H1 (cell line): ENCODE data around the gene ANK3. TPM values are rescaled to one million over a fixed set of nuclear protein-coding genes. Genes with fewer than 3 reads are reported as not detected.

Experiments
- CTCF ChIA-PET: fragments of 300-600 bp; sonication (Branson Sonifier 250); formaldehyde crosslinking; loops from one replicate; lab custom pipeline; 2021; ENCODE audit not compliant: partially characterized antibody; lab: Charles Lee
- POLR2A ChIA-PET: fragments of 300-600 bp; sonication (Branson Sonifier 250); formaldehyde crosslinking; loops from one replicate; lab custom pipeline; 2021; ENCODE audit warnings: inconsistent platforms; ENCODE audit not compliant: partially characterized antibody; lab: Charles Lee
- DNase-seq, 2 experiments: peaks; one replicate each; pipeline versions ENCODE4 v3.0.0 to v3.0.0-alpha.2; 2010 to 2022; ENCODE audit warnings: low spot score in 2 of 2, low read depth in 1 of 2, mixed read lengths in 1 of 2
- FAIRE-seq: peaks from 2 replicates; lab custom pipeline; 2011; peaks lifted over from hg19 to GRCh38; lab: Jason Lieb, UNC
- H2AFZ ChIP-seq: 2 replicates; pipeline ENCODE4 v1.8.1; 2012; ENCODE audit warnings: low read length, inconsistent platforms
- H2AK5ac ChIP-seq: 2 replicates; pipeline ENCODE4 v1.6.1; 2013; ENCODE audit warnings: low read depth, low read length
- H2BK120ac ChIP-seq: replicated peaks from 2 replicates; pipeline ENCODE3; 2013; ENCODE audit warnings: low read depth, low read length, inconsistent platforms
- H2BK12ac ChIP-seq: 2 replicates; pipeline ENCODE4 v1.6.1; 2013; ENCODE audit warnings: low read depth, low read length
- H2BK15ac ChIP-seq: 2 replicates; pipeline ENCODE4 v1.6.1; 2013; ENCODE audit warnings: low read length
- H2BK20ac ChIP-seq: 2 replicates; pipeline ENCODE4 v1.6.1; 2013; ENCODE audit warnings: low read length
- H2BK5ac ChIP-seq: 2 replicates; pipeline ENCODE4 v1.6.1; 2013; ENCODE audit warnings: low read depth, low read length
- H3K14ac ChIP-seq: 2 replicates; pipeline ENCODE4 v1.6.1; 2013; ENCODE audit warnings: inconsistent platforms; ENCODE audit not compliant: insufficient read length
- H3K18ac ChIP-seq: 2 replicates; pipeline ENCODE4 v1.6.1; 2013; ENCODE audit warnings: low read length; ENCODE audit errors: extremely low read depth
- H3K23ac ChIP-seq: 2 replicates; pipeline ENCODE4 v1.6.1; 2013; ENCODE audit warnings: inconsistent platforms; ENCODE audit not compliant: insufficient read length
- H3K23me2 ChIP-seq: 2 replicates; pipeline ENCODE4 v1.6.1; 2013; ENCODE audit warnings: low read depth, low read length
- H3K27ac ChIP-seq: 2 replicates; pipeline ENCODE4 v1.6.1; 2011; ENCODE audit warnings: low read depth, low read length, inconsistent platforms
- H3K27me3 ChIP-seq, 4 experiments: replicated peaks in 1 of 4; 1 replicate in 1 of 4; 2 replicates in 3 of 4; pipeline versions ENCODE4 v1.6.1 to v1.8.1; 2011 to 2013; ENCODE audit warnings: low read length in 3 of 4, mild to moderate bottlenecking in 3 of 4, inconsistent platforms in 2 of 4, mixed read lengths in 2 of 4, moderate library complexity in 1 of 4; ENCODE audit not compliant: control insufficient read depth in 3 of 4, insufficient read depth in 3 of 4; ENCODE audit errors: extremely low read depth in 1 of 4
- H3K36me3 ChIP-seq, 4 experiments: 2 replicates each; pipeline versions ENCODE4 v1.6.1 to v1.8.1; 2011 to 2013; ENCODE audit warnings: mild to moderate bottlenecking in 4 of 4, low read length in 3 of 4, moderate library complexity in 2 of 4, control low read depth in 1 of 4, inconsistent platforms in 1 of 4; ENCODE audit not compliant: insufficient read depth in 4 of 4, control insufficient read depth in 2 of 4
- H3K4ac ChIP-seq: replicated peaks from 2 replicates; pipeline ENCODE3; 2013; ENCODE audit warnings: low read length, low read depth, mixed read lengths, inconsistent platforms; ENCODE audit not compliant: insufficient read length
- H3K4me1 ChIP-seq, 4 experiments: replicated peaks in 1 of 4; 1 replicate in 1 of 4; 2 replicates in 3 of 4; pipeline versions ENCODE4 v1.6.1 to v1.8.1; 2011 to 2013; ENCODE audit warnings: low read length in 3 of 4, inconsistent platforms in 2 of 4, mixed read lengths in 1 of 4; ENCODE audit not compliant: insufficient read depth in 4 of 4, control insufficient read depth in 3 of 4
- H3K4me2 ChIP-seq, 2 experiments: 2 replicates each; pipeline versions ENCODE4 v1.6.1 to v1.8.1; 2011 to 2013; ENCODE audit warnings: low read depth in 2 of 2, low read length in 2 of 2, control low read depth in 1 of 2, inconsistent platforms in 1 of 2, mild to moderate bottlenecking in 1 of 2; ENCODE audit not compliant: insufficient read depth in 1 of 2
- H3K4me3 ChIP-seq, 4 experiments: fragments of 200-600, 300-600 bp in 1 of 4; sonication (generic), shearing (Covaris generic), sonication (Bioruptor Twin) in 1 of 4; 2 replicates each; pipeline versions ENCODE4 v1.5.1 to v1.8.1; 2011 to 2016; ENCODE audit warnings: low read length in 4 of 4, low read depth in 3 of 4, control low read depth in 2 of 4, inconsistent platforms in 2 of 4, mild to moderate bottlenecking in 2 of 4, mixed read lengths in 1 of 4, moderate library complexity in 1 of 4; ENCODE audit not compliant: insufficient read depth in 2 of 4; ENCODE audit errors: extremely low read depth in 1 of 4
- H3K56ac ChIP-seq: replicated peaks from 2 replicates; pipeline ENCODE3; 2013; ENCODE audit warnings: low read depth, mild to moderate bottlenecking, mixed read lengths, low read length, inconsistent platforms; ENCODE audit not compliant: insufficient read length
- H3K79me1 ChIP-seq: 2 replicates; pipeline ENCODE4 v1.6.1; 2013; ENCODE audit warnings: low read depth, low read length, control low read depth
- H3K79me2 ChIP-seq, 2 experiments: 2 replicates each; pipeline versions ENCODE4 v1.6.1 to v1.8.1; 2012 to 2013; ENCODE audit warnings: low read length in 2 of 2, mild to moderate bottlenecking in 2 of 2, inconsistent platforms in 1 of 2; ENCODE audit not compliant: insufficient read depth in 2 of 2, control insufficient read depth in 1 of 2
- H3K9ac ChIP-seq, 4 experiments: replicated peaks in 1 of 4; 1 replicate in 1 of 4; 2 replicates in 3 of 4; pipeline versions ENCODE4 v1.6.1 to v1.8.1; 2011 to 2013; ENCODE audit warnings: low read depth in 3 of 4, low read length in 3 of 4, control low read depth in 2 of 4, mild to moderate bottlenecking in 2 of 4, moderate library complexity in 2 of 4, inconsistent platforms in 1 of 4; ENCODE audit errors: extremely low read depth in 1 of 4
- H3K9me3 ChIP-seq, 2 experiments: 2 replicates each; pipeline versions ENCODE4 v1.6.1 to v1.8.1; 2012 to 2013; ENCODE audit warnings: mild to moderate bottlenecking in 2 of 2, moderate library complexity in 2 of 2, control low read depth in 1 of 2, inconsistent platforms in 1 of 2, low read depth in 1 of 2, low read length in 1 of 2, mixed read lengths in 1 of 2; ENCODE audit not compliant: insufficient read depth in 2 of 2
- H4K20me1 ChIP-seq, 2 experiments: replicated peaks in 1 of 2; 2 replicates each; pipeline versions ENCODE3 to v1.8.1; 2011 to 2013; ENCODE audit warnings: inconsistent platforms in 2 of 2, low read length in 2 of 2, mild to moderate bottlenecking in 1 of 2; ENCODE audit not compliant: insufficient read depth in 2 of 2, control insufficient read depth in 1 of 2
- H4K5ac ChIP-seq: 2 replicates; pipeline ENCODE4 v1.6.1; 2013; ENCODE audit warnings: low read length, low read depth, mixed read lengths, inconsistent platforms; ENCODE audit not compliant: insufficient read length
- H4K8ac ChIP-seq: 2 replicates; pipeline ENCODE4 v1.8.0; 2013; ENCODE audit warnings: mild to moderate bottlenecking, moderate library complexity, low read length, inconsistent platforms; ENCODE audit not compliant: insufficient read depth; ENCODE audit errors: extremely low read depth
- H4K91ac ChIP-seq: replicated peaks from 2 replicates; pipeline ENCODE3; 2013; ENCODE audit warnings: low read length, mixed read lengths, inconsistent platforms; ENCODE audit not compliant: insufficient read length
- ATF3 ChIP-seq: IDR thresholded peaks from 2 replicates; pipeline ENCODE4 v1.6.1; 2011; ENCODE audit warnings: low read depth, mild to moderate bottlenecking, low read length; ENCODE audit not compliant: insufficient read depth
- BCL11A ChIP-seq, 2 experiments: IDR thresholded peaks; one replicate each; pipeline ENCODE4 v1.6.1; 2011; ENCODE audit warnings: low read depth in 2 of 2, low read length in 2 of 2, mild to moderate bottlenecking in 2 of 2
- BRCA1 ChIP-seq: IDR thresholded peaks from 2 replicates; pipeline ENCODE4 v1.6.1; 2012; ENCODE audit warnings: low read depth, low read length, improper control_type of control experiment
- CBX8 ChIP-seq: fragments of 300-800, 300-1000 bp; sonication (generic); IDR thresholded peaks from 2 replicates; pipeline ENCODE4 v1.7.1; 2016; ENCODE audit warnings: low read depth, low read length, borderline replicate concordance
- CTCF ChIP-seq, 3 experiments: IDR thresholded peaks; 1 replicate in 2 of 3; 2 replicates in 1 of 3; pipeline versions ENCODE4 v1.5.1 to v1.6.1; 2011; ENCODE audit warnings: low read length in 3 of 3, mild to moderate bottlenecking in 3 of 3, inconsistent platforms in 2 of 3, low read depth in 1 of 3, moderate library complexity in 1 of 3; ENCODE audit not compliant: insufficient read depth in 1 of 3; ENCODE audit errors: control extremely low read depth in 1 of 3
- NANOG ChIP-seq: IDR thresholded peaks from 2 replicates; pipeline ENCODE4 v1.6.1; 2011; ENCODE audit warnings: low read length, low read depth, mild to moderate bottlenecking, inconsistent platforms; ENCODE audit not compliant: insufficient read depth, poor library complexity, severe bottlenecking
- PHF8 ChIP-seq: fragments of 200-600 bp; sonication (generic); conservative IDR thresholded peaks from 2 replicates; pipeline ENCODE4 v1.7.1; 2012; ENCODE audit warnings: low read depth, mild to moderate bottlenecking, inconsistent platforms, low read length, moderate library complexity
- RNF2 ChIP-seq: fragments of 200-900, 300-1000 bp; sonication (generic); IDR thresholded peaks from 2 replicates; pipeline ENCODE4 v1.7.1; 2016; ENCODE audit warnings: borderline replicate concordance, low read depth, mild to moderate bottlenecking, antibody characterized with exemption, low read length; ENCODE audit not compliant: poor library complexity, severe bottlenecking; ENCODE audit errors: missing control alignments
- SIX5 ChIP-seq: IDR thresholded peaks from 2 replicates; pipeline ENCODE4 v1.6.1; 2011; ENCODE audit warnings: mild to moderate bottlenecking, low read depth, low read length
- TEAD4 ChIP-seq: IDR thresholded peaks from 2 replicates; pipeline ENCODE4 v1.6.1; 2012; ENCODE audit warnings: low read depth, low read length, inconsistent platforms, mixed read lengths
- WGBS, 2 experiments: shearing (Covaris generic) in 1 of 2; methylation state at CpG; one replicate each; pipeline versions ENCODE4 v1.1.6 to v1.1.7; 2013 to 2015; ENCODE audit warnings: low lambda C conversion rate in 2 of 2, mixed read lengths in 2 of 2, inconsistent platforms in 1 of 2, low coverage in 1 of 2, missing lambda C conversion rate in 1 of 2; ENCODE audit not compliant: insufficient replicate concordance in 2 of 2, insufficient coverage in 1 of 2, insufficient read length in 1 of 2; ENCODE audit errors: extremely low coverage in 1 of 2, missing lambda C conversion rate in 1 of 2; 5-methylcytosine and 5-hydroxymethylcytosine counted together
- polyA plus RNA-seq, 7 experiments: library from polyadenylated mRNA; depleted of rRNA in 3 of 7; stranded (reverse) in 5 of 7; unstranded in 2 of 7; fragments of >200 nt in 5 of 7; fragments of 200-250 nt in 2 of 7; gene quantifications; 1 replicate in 5 of 7; 2 replicates in 1 of 7; 4 replicates in 1 of 7; pipeline versions ENCODE4 v1.2.1 to v1.2.3, GENCODE V29; 2011 to 2013; ENCODE audit warnings: missing spikeins in 2 of 7, mixed read lengths in 2 of 7
- total RNA-seq: library from RNA; stranded (reverse); fragmentation: NEBNext Ultra II Directional; extraction: Animal tissue kit (Norgen Biotek cat#: 25700); gene quantifications from 2 replicates; pipeline ENCODE4 v1.2.1, GENCODE V29; 2021

Gene ANK3
- total and polyA plus RNA-seq, 2 of the 8 experiments (the other 6 are each of a cell fraction or from before 2014, with no cell fraction given) = 18.1 to 67.9 TPM

- Histone ChIP-seq H4K5ac (no peak overlapping the region), H3K4me2 (peak overlapping the region; percentile 43 to 48; a peak in 2 of 4 replicates)
- no peak for TF ChIP-seq TEAD4
- no peak for TF ChIP-seq BRCA1
- no peak for TF ChIP-seq BCL11A (IDR thresholded peaks at IDR 0.05; ENCODE audit: low read depth in 2 of 2, low read length in 2 of 2)
- no peak for TF ChIP-seq SIX5
- TF ChIP-seq RNF2 = no peak
- TF ChIP-seq NANOG = no peak
- no peak for TF ChIP-seq PHF8
- TF ChIP-seq CBX8 = no peak
- no peak for TF ChIP-seq CTCF (IDR thresholded peaks at IDR 0.05; ENCODE audit: control extremely low read depth in 1 of 3, insufficient read depth in 1 of 3, low read depth in 1 of 3, low read length in 3 of 3)
- no peak for TF ChIP-seq ATF3
Observed at GRCh38 chr10:59991661-59992060, 398.0 kb downstream of the ANK3 start.

More at GRCh38 chr10:59991661-59992060, 398.0 kb downstream of the ANK3 start:
- no peak overlapping the region for H2BK120ac ChIP-seq
- H3K23me2 ChIP-seq = no peaks in the 10 kb centered on the region; the same call in 1 of the 2 replicates
- no peak overlapping the region for H3K4me3 ChIP-seq
- WGBS, 2 experiments = 47% methylated on average over 3 of the region's 3 CpGs; no CpG with 5 or more reads in 1 of the 2 experiments
- H4K91ac ChIP-seq = no peak overlapping the region
- no peaks in the 10 kb centered on the region for H4K20me1 ChIP-seq
- no peak overlapping the region for H4K8ac ChIP-seq
- H3K4me1 ChIP-seq = peaks cover 0 to 7% (median 3%) of the 10 kb centered on the region in 4 experiments; a peak in 1 of 7 replicates
- H3K4ac ChIP-seq = no peak overlapping the region
- POLR2A ChIA-PET = interaction anchor here (1.2 to 2.6 kb wide), 2 partner anchors 36 to 84 kb away, joined by 3 to 10 read pairs; no protein-coding TSS in a partner anchor
- H2BK15ac ChIP-seq = no peak overlapping the region
- no peak overlapping the region for H3K14ac ChIP-seq
- H2AFZ ChIP-seq = no peak overlapping the region
- H3K9me3 ChIP-seq = no peaks in the 10 kb centered on the region
- H3K79me1 ChIP-seq = no peaks in the 10 kb centered on the region
- no peaks in the 10 kb centered on the region for H3K79me2 ChIP-seq
- H2BK5ac ChIP-seq = no peak overlapping the region
- H3K23ac ChIP-seq = no peak overlapping the region
- H3K56ac ChIP-seq = no peak overlapping the region
- no peak overlapping the region; the same call in 1 of the 2 replicates for H3K18ac ChIP-seq
- CTCF ChIA-PET = interaction anchor here (1.1 to 1.7 kb wide), 3 partner anchors 30 to 86 kb away, joined by 3 to 6 read pairs (median 4); partner anchors contain the start of gene CCDC6
- FAIRE-seq (peak; percentile 50), DNase-seq (peak in 1 of 2 experiments; percentile 54)
- H2BK12ac ChIP-seq = no peak overlapping the region
- no peak overlapping the region for H3K27ac ChIP-seq
- no peak overlapping the region for H3K9ac ChIP-seq
- H3K36me3 ChIP-seq = no peaks in the 10 kb centered on the region
- no peak overlapping the region for H2AK5ac ChIP-seq
- H3K27me3 ChIP-seq = no peaks in the 10 kb centered on the region
- no peak overlapping the region for H2BK20ac ChIP-seq
